PFSK-1 (cell line): Measurements from ENCODE around the gene PAX1.

ENCODE experiments used
- FOXP2 ChIP-seq: optimal IDR thresholded peaks from 2 replicates; pipeline ENCODE3; 2011; ENCODE audit warnings: borderline replicate concordance, control low read depth, inconsistent platforms; ENCODE audit not compliant: insufficient read depth; ENCODE audit errors: extremely low read length, extremely low read depth
- POLR2AphosphoS5 ChIP-seq: IDR thresholded peaks from 2 replicates; pipeline ENCODE4 v1.6.1; 2012; ENCODE audit warnings: low read depth, mild to moderate bottlenecking, control low read depth, low read length, moderate library complexity
- REST ChIP-seq, 2 experiments: IDR thresholded peaks; 2 replicates each; pipeline versions ENCODE4 v1.6.1 to v1.8.0; 2011 to 2012; ENCODE audit warnings: low read depth in 2 of 2, low read length in 2 of 2, control low read depth in 1 of 2, inconsistent platforms in 1 of 2, mild to moderate bottlenecking in 1 of 2, moderate library complexity in 1 of 2; ENCODE audit not compliant: insufficient read depth in 1 of 2
- SIN3A ChIP-seq: IDR thresholded peaks from 2 replicates; pipeline ENCODE4 v1.6.1; 2012; ENCODE audit warnings: mild to moderate bottlenecking, low read length, moderate library complexity, borderline replicate concordance; ENCODE audit not compliant: insufficient read depth
- TAF1 ChIP-seq: IDR thresholded peaks from 2 replicates; pipeline ENCODE4 v1.6.1; 2012; ENCODE audit warnings: low read length, control low read depth, borderline replicate concordance; ENCODE audit not compliant: insufficient read depth

- TF ChIP-seq POLR2AphosphoS5 (no peak), TAF1 (no peak), REST (IDR thresholded peaks at IDR 0.05; ENCODE audit: insufficient read depth in 1 of 2, low read depth in 2 of 2, low read length in 2 of 2) (no peak), SIN3A (no peak), FOXP2 (no peak)
These were observed 20.8 kb upstream of the PAX1 start for GRCh38 chr20:21684671-21685070.
